Activated T-cell treated with anti-CD3 and anti-CD28 coated beads, Interleukin-2, amount 50 U/mL, for 4 hours (primary cell): ENCODE results near the gene CAB39L. TPM values are rescaled to one million over a fixed set of nuclear protein-coding genes. Genes with fewer than 3 reads are reported as not detected.

Source experiments
- ATAC-seq, 2 donors: fragments of 200-7000 bp; cut with Tn5 transposase; one replicate each; pipeline ENCODE4 v1.10.0; 2021
- DNase-seq: peaks from one replicate; pipeline ENCODE4 v3.0.0-alpha.2; 2020
- H3K27me3 Mint-ChIP-seq: one replicate; pipeline ENCODE4 v1.8.0; 2021; ENCODE audit warnings: low read depth, mixed read lengths
- H3K36me3 Mint-ChIP-seq: one replicate; pipeline ENCODE4 v1.8.0; 2022; ENCODE audit warnings: mixed read lengths; ENCODE audit not compliant: insufficient read depth
- H3K4me1 Mint-ChIP-seq: one replicate; pipeline ENCODE4 v1.8.0; 2021; ENCODE audit warnings: low read depth, mixed read lengths
- H3K4me3 Mint-ChIP-seq: one replicate; pipeline ENCODE4 v1.8.0; 2021; ENCODE audit warnings: mild to moderate bottlenecking, moderate library complexity, mixed read lengths
- H3K9me3 Mint-ChIP-seq: one replicate; pipeline ENCODE4 v1.8.0; 2021; ENCODE audit warnings: mixed read lengths
- total RNA-seq, 3 donors: library from RNA; stranded (reverse); gene quantifications; one replicate each; pipeline ENCODE4 v1.2.1, GENCODE V29; 2021

The CAB39L gene
- 1 to 10 TPM; 3.0 to 3.3 (median 3.2) TPM for total RNA-seq

- Mint-ChIP-seq H3K4me1 (peaks cover 54% of the 10 kb centered on the region), H3K4me3 (peak within 1 kb of the TSS; percentile 91), H3K9me3 (no peaks in the 10 kb centered on the region), H3K27me3 (no peaks in the 10 kb centered on the region), H3K36me3 (peaks cover 3% of the 10 kb centered on the region)
- ATAC-seq: peak; percentile 95 to 96
- DNase-seq: peak; percentile 98
These were observed at the start of gene CAB39L, which contains the start of gene SETDB2 for GRCh38 chr13:49443704-49444523. CAB39L (minus strand) TSS chr13:49444064; CDS start chr13:49382910, 61,154 bp downstream. SETDB2 (plus strand) TSS chr13:49444274; CDS start chr13:49451894, 7,620 bp downstream.

- Mint-ChIP-seq H3K9me3 (no peaks in the 10 kb centered on the region), H3K27me3 (no peaks in the 10 kb centered on the region), H3K4me3 (no peak overlapping the region), H3K36me3 (peaks cover 27% of the 10 kb centered on the region), H3K4me1 (no peaks in the 10 kb centered on the region)
- ATAC-seq (no peak), DNase-seq (no peak)
These were observed 44.7 kb upstream of the CAB39L start for GRCh38 chr13:49488563-49488962.

- Mint-ChIP-seq H3K36me3 (peaks cover 45% of the 10 kb centered on the region), H3K9me3 (no peaks in the 10 kb centered on the region), H3K4me1 (no peaks in the 10 kb centered on the region), H3K4me3 (no peak overlapping the region), H3K27me3 (no peaks in the 10 kb centered on the region)
- DNase-seq (no peak), ATAC-seq (no peak)
These were observed 37.9 kb upstream of the CAB39L start for GRCh38 chr13:49481788-49482187.

GRCh38 chr13:49476529-49476928 is 32.7 kb upstream of the CAB39L start:
- Mint-ChIP-seq H3K36me3 (peaks cover 34% of the 10 kb centered on the region), H3K9me3 (no peaks in the 10 kb centered on the region), H3K27me3 (no peaks in the 10 kb centered on the region), H3K4me1 (peaks cover 1% of the 10 kb centered on the region), H3K4me3 (no peak overlapping the region)
- ATAC-seq: no peak
- DNase-seq: no peak

GRCh38 chr13:49472186-49472585 is 28.3 kb upstream of the CAB39L start:
- Mint-ChIP-seq H3K9me3 (no peaks in the 10 kb centered on the region), H3K36me3 (peaks cover 37% of the 10 kb centered on the region), H3K27me3 (no peaks in the 10 kb centered on the region), H3K4me3 (no peak overlapping the region), H3K4me1 (peaks cover 1% of the 10 kb centered on the region)
- no peak for ATAC-seq
- no peak for DNase-seq

- H3K4me3 Mint-ChIP-seq: no peak overlapping the region
- no peak for ATAC-seq
- no peak for DNase-seq
- H3K27me3 Mint-ChIP-seq: no peaks in the 10 kb centered on the region
- peaks cover 59% of the 10 kb centered on the region for H3K36me3 Mint-ChIP-seq
- no peaks in the 10 kb centered on the region for H3K4me1 Mint-ChIP-seq
- H3K9me3 Mint-ChIP-seq: peaks cover 4% of the 10 kb centered on the region
These were observed 22.5 kb upstream of the CAB39L start for GRCh38 chr13:49466292-49466838.

GRCh38 chr13:49464621-49465325 is 20.9 kb upstream of the CAB39L start:
- Mint-ChIP-seq H3K9me3 (peaks cover 4% of the 10 kb centered on the region), H3K4me1 (no peaks in the 10 kb centered on the region), H3K36me3 (peaks cover 56% of the 10 kb centered on the region), H3K4me3 (no peak overlapping the region), H3K27me3 (no peaks in the 10 kb centered on the region)
- ATAC-seq: no peak
- no peak for DNase-seq

- H3K36me3 Mint-ChIP-seq: peaks cover 51% of the 10 kb centered on the region
These were observed 20.2 kb upstream of the CAB39L start for GRCh38 chr13:49464085-49464484.

GRCh38 chr13:49459580-49459979 is 15.7 kb upstream of the CAB39L start:
- H3K36me3 Mint-ChIP-seq: peaks cover 48% of the 10 kb centered on the region
- ATAC-seq (no peak), DNase-seq (no peak)

More at GRCh38 chr13:49464085-49464484, 20.2 kb upstream of the CAB39L start:
- Mint-ChIP-seq H3K27me3 (no peaks in the 10 kb centered on the region), H3K4me3 (no peak overlapping the region), H3K4me1 (no peaks in the 10 kb centered on the region), H3K9me3 (peaks cover 4% of the 10 kb centered on the region)
- ATAC-seq (no peak), DNase-seq (no peak)

GRCh38 chr13:49457221-49457620 is 13.4 kb upstream of the CAB39L start:
- Mint-ChIP-seq H3K36me3 (peaks cover 31% of the 10 kb centered on the region), H3K4me1 (peaks cover 34% of the 10 kb centered on the region), H3K27me3 (no peaks in the 10 kb centered on the region), H3K4me3 (no peak overlapping the region), H3K9me3 (no peaks in the 10 kb centered on the region)
- DNase-seq (no peak), ATAC-seq (no peak)

More at GRCh38 chr13:49459580-49459979, 15.7 kb upstream of the CAB39L start:
- Mint-ChIP-seq H3K4me1 (peaks cover 19% of the 10 kb centered on the region), H3K27me3 (no peaks in the 10 kb centered on the region), H3K4me3 (no peak overlapping the region), H3K9me3 (peaks cover 4% of the 10 kb centered on the region)

- no peaks in the 10 kb centered on the region for H3K9me3 Mint-ChIP-seq
- H3K27me3 Mint-ChIP-seq: no peaks in the 10 kb centered on the region
- H3K4me1 Mint-ChIP-seq: peaks cover 34% of the 10 kb centered on the region
- no peak overlapping the region for H3K4me3 Mint-ChIP-seq
- DNase-seq: no peak
- H3K36me3 Mint-ChIP-seq: peaks cover 20% of the 10 kb centered on the region
- ATAC-seq: no peak
These were observed 12.3 kb upstream of the CAB39L start for GRCh38 chr13:49456156-49456555.

GRCh38 chr13:49455007-49455398 is 11.1 kb upstream of the CAB39L start:
- no peak for ATAC-seq
- DNase-seq: no peak
- peaks cover 41% of the 10 kb centered on the region for H3K4me1 Mint-ChIP-seq
- H3K4me3 Mint-ChIP-seq: no peak overlapping the region
- H3K36me3 Mint-ChIP-seq: peaks cover 20% of the 10 kb centered on the region
- no peaks in the 10 kb centered on the region for H3K27me3 Mint-ChIP-seq
- H3K9me3 Mint-ChIP-seq: no peaks in the 10 kb centered on the region

- H3K36me3 Mint-ChIP-seq: peaks cover 24% of the 10 kb centered on the region
- H3K9me3 Mint-ChIP-seq: no peaks in the 10 kb centered on the region
- H3K4me3 Mint-ChIP-seq: peak overlapping the region; percentile 11
- peaks cover 46% of the 10 kb centered on the region for H3K4me1 Mint-ChIP-seq
- DNase-seq (no peak), ATAC-seq (peak; percentile 82 to 87)
- no peaks in the 10 kb centered on the region for H3K27me3 Mint-ChIP-seq
These were observed 10.6 kb upstream of the CAB39L start for GRCh38 chr13:49454388-49455006.

GRCh38 chr13:49453465-49453864 is 9.6 kb upstream of the CAB39L start:
- no peak overlapping the region for H3K4me3 Mint-ChIP-seq
- DNase-seq: no peak

More at GRCh38 chr13:49453465-49453864, 9.6 kb upstream of the CAB39L start:
- ATAC-seq: no peak
- Mint-ChIP-seq H3K9me3 (no peaks in the 10 kb centered on the region), H3K27me3 (no peaks in the 10 kb centered on the region), H3K4me1 (peaks cover 56% of the 10 kb centered on the region), H3K36me3 (peaks cover 19% of the 10 kb centered on the region)
